B cell (primary cell): Measurements from ENCODE around the gene SGSM1.

Experiments used
- EZH2 ChIP-seq: IDR thresholded peaks from 2 replicates; pipeline ENCODE4 v1.6.1; 2012; ENCODE audit warnings: borderline replicate concordance, low read depth, mild to moderate bottlenecking, moderate library complexity, low read length; ENCODE audit not compliant: insufficient read depth, poor library complexity, severe bottlenecking
- TF ChIP-seq, protein P1 (sequence below): fragments of 200-600 bp; IDR thresholded peaks from one replicate; pipeline ENCODE4 v1.8.0; 2022; ENCODE audit warnings: antibody characterized with exemption, mild to moderate bottlenecking

DNA sequence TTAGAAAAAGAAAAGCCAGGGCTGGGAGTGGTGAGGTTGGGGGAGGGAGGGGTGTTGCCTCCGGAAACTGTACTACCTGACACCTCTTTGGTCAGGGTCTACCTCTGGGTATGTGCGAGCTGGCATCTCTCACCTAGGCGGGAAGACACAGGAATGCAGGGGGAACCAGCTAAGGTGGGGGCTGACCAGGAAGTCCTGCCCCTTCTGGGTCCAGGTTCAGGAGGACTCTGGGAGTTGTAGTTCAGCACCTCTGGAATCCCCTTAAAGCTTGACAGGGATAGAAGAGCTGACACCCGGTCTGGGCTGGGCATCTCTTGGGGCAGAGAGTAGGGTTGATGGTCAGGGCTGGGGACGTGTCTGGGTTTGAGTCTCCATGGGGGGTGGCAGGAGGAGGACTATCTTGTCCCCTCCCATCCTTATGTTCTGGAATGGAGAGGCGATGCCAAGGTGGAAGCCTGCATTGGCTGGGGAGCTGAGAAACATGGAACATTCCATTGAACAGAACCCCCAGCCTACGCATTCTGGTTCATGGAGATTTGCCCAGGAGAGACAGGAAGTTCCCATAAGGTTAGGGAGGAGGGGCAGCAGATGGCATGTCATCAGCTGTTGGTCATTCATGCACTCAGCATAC is 144.4 kb downstream of the SGSM1 start:
- TF ChIP-seq, protein P1, sequence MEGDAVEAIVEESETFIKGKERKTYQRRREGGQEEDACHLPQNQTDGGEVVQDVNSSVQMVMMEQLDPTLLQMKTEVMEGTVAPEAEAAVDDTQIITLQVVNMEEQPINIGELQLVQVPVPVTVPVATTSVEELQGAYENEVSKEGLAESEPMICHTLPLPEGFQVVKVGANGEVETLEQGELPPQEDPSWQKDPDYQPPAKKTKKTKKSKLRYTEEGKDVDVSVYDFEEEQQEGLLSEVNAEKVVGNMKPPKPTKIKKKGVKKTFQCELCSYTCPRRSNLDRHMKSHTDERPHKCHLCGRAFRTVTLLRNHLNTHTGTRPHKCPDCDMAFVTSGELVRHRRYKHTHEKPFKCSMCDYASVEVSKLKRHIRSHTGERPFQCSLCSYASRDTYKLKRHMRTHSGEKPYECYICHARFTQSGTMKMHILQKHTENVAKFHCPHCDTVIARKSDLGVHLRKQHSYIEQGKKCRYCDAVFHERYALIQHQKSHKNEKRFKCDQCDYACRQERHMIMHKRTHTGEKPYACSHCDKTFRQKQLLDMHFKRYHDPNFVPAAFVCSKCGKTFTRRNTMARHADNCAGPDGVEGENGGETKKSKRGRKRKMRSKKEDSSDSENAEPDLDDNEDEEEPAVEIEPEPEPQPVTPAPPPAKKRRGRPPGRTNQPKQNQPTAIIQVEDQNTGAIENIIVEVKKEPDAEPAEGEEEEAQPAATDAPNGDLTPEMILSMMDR = no peak
- no peak for TF ChIP-seq EZH2
